Activated CD8-positive, alpha-beta T cell treated with anti-CD3 and anti-CD28 coated beads for 36 hours (primary cell): ENCODE results near the gene ALG3. TPM values are rescaled to one million over a fixed set of nuclear protein-coding genes. Genes with fewer than 3 reads are reported as not detected.

Experiments used
- ATAC-seq: fragments of 200-7000 bp; cut with Tn5 transposase; one replicate; pipeline ENCODE4 v1.10.0; 2021; ENCODE audit warnings: mild to moderate bottlenecking, moderate library complexity
- CTCF ChIA-PET: fragments of 350-600 bp; sonication (Branson Sonifier 250); formaldehyde crosslinking; loops from one replicate; lab custom pipeline; 2021; ENCODE audit warnings: antibody characterized with exemption; lab: Charles Lee
- POLR2A ChIA-PET: fragments of 350-600 bp; sonication (Branson Sonifier 250); formaldehyde crosslinking; loops from one replicate; lab custom pipeline; 2021; ENCODE audit warnings: antibody characterized with exemption; lab: Charles Lee
- DNase-seq: peaks from one replicate; pipeline ENCODE4 v3.0.0-alpha.2; 2020
- H3K27ac Mint-ChIP-seq: one replicate; pipeline ENCODE4 v1.8.0; 2021; ENCODE audit warnings: mild to moderate bottlenecking, mixed read lengths
- H3K27me3 Mint-ChIP-seq: one replicate; pipeline ENCODE4 v1.8.0; 2021; ENCODE audit warnings: mixed read lengths
- H3K36me3 Mint-ChIP-seq: one replicate; pipeline ENCODE4 v1.8.0; 2021; ENCODE audit warnings: low read depth, mixed read lengths
- H3K4me1 Mint-ChIP-seq: one replicate; pipeline ENCODE4 v1.8.0; 2021; ENCODE audit warnings: low read depth, mixed read lengths
- H3K4me3 Mint-ChIP-seq: one replicate; pipeline ENCODE4 v1.8.0; 2021; ENCODE audit warnings: mild to moderate bottlenecking, moderate library complexity, mixed read lengths
- H3K9me3 Mint-ChIP-seq: one replicate; pipeline ENCODE4 v1.8.0; 2021; ENCODE audit warnings: mixed read lengths
- CTCF ChIP-seq: fragments of 200-600 bp; IDR thresholded peaks from one replicate; pipeline ENCODE4 v1.8.0; 2022; ENCODE audit warnings: antibody characterized with exemption, mild to moderate bottlenecking
- intact Hi-C: fragments of 100-400 bp; cut with micrococcal nuclease; formaldehyde crosslinking; loops from one replicate; pipeline ENCODE4 v1.10.0; 2022
- total RNA-seq, 2 experiments: library from RNA; stranded (reverse); gene quantifications; one replicate each; pipeline ENCODE4 v1.2.3, GENCODE V29; 2021

The ALG3 gene
- total RNA-seq, 2 experiments from 2014 or later: 40.0 to 44.5 TPM

DNA sequence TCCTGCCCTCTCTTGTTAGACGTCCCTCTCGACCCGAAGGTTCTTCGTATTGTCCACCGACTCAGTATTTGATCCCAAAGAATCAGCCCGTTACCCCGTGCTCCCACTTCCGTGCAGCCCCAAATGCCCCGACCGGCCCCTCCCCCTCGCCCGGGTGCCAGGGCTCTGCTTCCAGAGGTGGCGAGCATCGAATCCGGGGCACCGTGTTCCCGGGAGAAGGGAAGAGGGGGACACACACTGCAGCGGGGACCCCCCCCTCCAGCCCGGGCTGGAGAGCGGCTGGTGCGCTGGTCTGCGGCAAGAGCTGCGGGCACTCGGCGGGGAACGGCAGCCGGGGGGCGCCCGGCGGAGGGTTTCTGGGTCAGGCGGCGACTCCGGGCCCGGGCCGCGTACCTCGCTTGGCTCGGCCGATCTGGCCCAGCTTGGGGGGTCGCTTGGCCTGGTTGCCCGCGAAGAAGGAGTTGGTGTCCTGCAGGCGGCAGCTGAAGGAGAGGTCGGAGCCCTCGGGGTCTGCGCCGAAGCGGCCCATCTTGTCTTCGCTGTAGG, 12.0 kb upstream of the ALG3 start:
- ChIA-PET POLR2A (interaction anchor here (0.8 to 1.4 kb wide), 5 partner anchors 10 to 75 kb away, joined by 3 to 4 read pairs (median 3); partner anchors contain the start of genes ABCF3 and EEF1AKMT4), CTCF (interaction anchor here (1.9 to 4.3 kb wide), 3 partner anchors 11 to 33 kb away, joined by 5 to 19 read pairs (median 17); partner anchors contain the start of genes EEF1AKMT4 and VWA5B2)
- intact Hi-C loops: no loop called here
- Mint-ChIP-seq H3K27me3 (peaks cover 36% of the 10 kb centered on the region), H3K4me1 (peaks cover 18% of the 10 kb centered on the region), H3K4me3 (peak overlapping the region; percentile 57), H3K36me3 (peaks cover 9% of the 10 kb centered on the region), H3K9me3 (no peaks in the 10 kb centered on the region), H3K27ac (no peak overlapping the region)
- DNase-seq (peak; percentile 13), ATAC-seq (no peak)
- TF ChIP-seq CTCF: no peak

GRCh38 chr3:184259878-184260723, 11.3 kb upstream of the ALG3 start:
- DNase-seq (peak; percentile 45), ATAC-seq (peak; percentile 63)
- POLR2A ChIA-PET: interaction anchor here (0.8 to 1.4 kb wide), 4 partner anchors 9 to 74 kb away, joined by 3 to 4 read pairs (median 4); partner anchors contain the start of genes ABCF3 and EEF1AKMT4
- Mint-ChIP-seq H3K4me3 (peak overlapping the region; percentile 57), H3K9me3 (no peaks in the 10 kb centered on the region), H3K4me1 (peaks cover 25% of the 10 kb centered on the region), H3K27me3 (peaks cover 34% of the 10 kb centered on the region), H3K36me3 (peaks cover 12% of the 10 kb centered on the region), H3K27ac (no peak overlapping the region)
- intact Hi-C loops: no loop called here
- CTCF ChIA-PET: interaction anchor here (1.0 to 4.3 kb wide), 5 partner anchors 10 to 32 kb away, joined by 3 to 19 read pairs (median 6); partner anchors contain the start of genes EEF1AKMT4 and VWA5B2
- TF ChIP-seq CTCF: no peak

GRCh38 chr3:184259396-184259877, 10.7 kb upstream of the ALG3 start:
- intact Hi-C loops: no loop called here

DNA sequence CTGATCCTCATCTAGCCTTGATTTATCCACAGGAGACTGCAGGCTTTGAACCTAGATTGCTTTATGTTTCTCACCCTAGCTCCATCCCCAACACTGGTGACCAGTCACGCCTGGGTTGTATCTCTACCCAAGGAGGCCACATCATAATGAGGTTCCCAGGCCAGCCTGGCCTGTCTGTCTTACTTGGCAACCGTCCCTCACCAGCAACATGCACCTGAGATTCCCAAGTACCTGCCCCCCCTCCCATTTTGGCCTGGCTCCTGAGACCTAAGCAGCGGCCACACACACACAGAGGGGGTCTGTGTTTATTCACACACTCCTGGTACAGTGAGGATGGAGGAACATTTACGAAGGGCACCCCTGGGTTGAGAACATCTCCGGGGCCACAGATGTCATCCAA, 10.2 kb upstream of the ALG3 start:
- H3K4me1 Mint-ChIP-seq: peaks cover 28% of the 10 kb centered on the region
- peaks cover 14% of the 10 kb centered on the region for H3K36me3 Mint-ChIP-seq
- POLR2A ChIA-PET: interaction anchor here (0.8 to 1.0 kb wide), 2 partner anchors 9 to 39 kb away, joined by 3 to 4 read pairs; no protein-coding TSS in a partner anchor
- H3K4me3 Mint-ChIP-seq: no peak overlapping the region
- CTCF ChIA-PET: interaction anchor here (0.8 to 3.7 kb wide), 5 partner anchors 9 to 32 kb away, joined by 4 to 17 read pairs (median 5); partner anchors contain the start of gene EEF1AKMT4
- intact Hi-C loops: no loop called here
- no peaks in the 10 kb centered on the region for H3K9me3 Mint-ChIP-seq
- peaks cover 27% of the 10 kb centered on the region for H3K27me3 Mint-ChIP-seq
- DNase-seq (no peak), ATAC-seq (no peak)
- TF ChIP-seq CTCF: no peak
- no peak overlapping the region for H3K27ac Mint-ChIP-seq

More at GRCh38 chr3:184259396-184259877, 10.7 kb upstream of the ALG3 start:
- Mint-ChIP-seq H3K27ac (no peak overlapping the region), H3K4me3 (no peak overlapping the region), H3K27me3 (peaks cover 29% of the 10 kb centered on the region), H3K9me3 (no peaks in the 10 kb centered on the region), H3K4me1 (peaks cover 28% of the 10 kb centered on the region), H3K36me3 (peaks cover 14% of the 10 kb centered on the region)
- TF ChIP-seq CTCF: no peak
- ATAC-seq: no peak
- CTCF ChIA-PET: interaction anchor here (1.0 to 4.3 kb wide), 5 partner anchors 9 to 32 kb away, joined by 3 to 19 read pairs (median 6); partner anchors contain the start of genes EEF1AKMT4 and VWA5B2
- POLR2A ChIA-PET: interaction anchor here (1.0 to 1.4 kb wide), 2 partner anchors 10 kb away, joined by 4 read pairs; partner anchors contain the start of gene EEF1AKMT4
- no peak for DNase-seq
